Body of pancreas (tissue), 4 donors: ENCODE results near the gene ATXN1. TPM values are rescaled to one million over a fixed set of nuclear protein-coding genes. Genes with fewer than 3 reads are reported as not detected.

Experiments used
- ATAC-seq: fragments of 150-250 bp; one replicate; pipeline ENCODE4 v1.9.1; 2016
- DNase-seq, 4 donors: peaks; one replicate each; pipeline ENCODE4 v3.0.0-alpha.2; 2019
- H3K27ac ChIP-seq, 4 donors: fragments of 200-600 bp; sonication (generic); 1 replicate in 3 of 4; 2 replicates in 1 of 4; pipeline versions ENCODE4 v1.5.1 to v1.6.1; 2016 to 2019; ENCODE audit warnings: mild to moderate bottlenecking in 1 of 4, mixed read lengths in 1 of 4, moderate library complexity in 1 of 4
- H3K27me3 ChIP-seq, 2 donors: fragments of 200-600 bp; sonication (generic); one replicate each; pipeline ENCODE4 v1.6.0; 2016; ENCODE audit warnings: mild to moderate bottlenecking in 1 of 2
- H3K36me3 ChIP-seq, 2 donors: fragments of 200-600 bp; sonication (generic); replicated peaks in 1 of 2; 2 replicates each; pipeline ENCODE4 v1.5.1; 2016; ENCODE audit warnings: low read depth in 2 of 2; ENCODE audit not compliant: insufficient read depth in 1 of 2
- H3K4me1 ChIP-seq: fragments of 200-600 bp; sonication (generic); one replicate; pipeline ENCODE4 v1.6.0; 2016
- H3K4me3 ChIP-seq, 2 donors: fragments of 200-600 bp; sonication (generic); 1 replicate in 1 of 2; 2 replicates in 1 of 2; pipeline ENCODE4 v1.5.1; 2016 to 2019
- H3K9me3 ChIP-seq, 3 donors: fragments of 200-600 bp; sonication (generic); 1 replicate in 2 of 3; 2 replicates in 1 of 3; pipeline ENCODE4 v1.5.1; 2016
- CTCF ChIP-seq, 7 experiments: fragments of 450-650 bp in 4 of 7; fragments of 200-600 bp in 3 of 7; sonication (generic) in 3 of 7; IDR thresholded peaks; one replicate each; pipeline ENCODE4 v1.5.1; 2016 to 2019; ENCODE audit warnings: antibody characterized with exemption in 7 of 7
- POLR2A ChIP-seq, 3 donors: fragments of 450-650 bp; IDR thresholded peaks; one replicate each; pipeline ENCODE4 v1.6.1; 2016; ENCODE audit warnings: antibody characterized with exemption in 3 of 3, mild to moderate bottlenecking in 2 of 3
- whole genome bisulfite sequencing, 2 donors: methylation state at CpG; one replicate each; pipeline ENCODE4 v1.1.5; 2017; 5-methylcytosine and 5-hydroxymethylcytosine counted together
- intact Hi-C: fragments of 100-400 bp; cut with DNase I; formaldehyde crosslinking; loops from one replicate; pipeline ENCODE4 v1.15.1; 2023
- total RNA-seq, 2 donors: library from RNA; depleted of rRNA; stranded (reverse); fragments of >200 nt; gene quantifications; one replicate each; pipeline ENCODE4 v1.1.0, GENCODE V29; 2016

The ATXN1 gene
- total RNA-seq, 2 donors from 2014 or later: 24.6 to 24.7 TPM

GRCh38 chr6:16802071-16802470 lies 40.8 kb upstream of the ATXN1 start:
- no peak for TF ChIP-seq CTCF (IDR thresholded peaks at IDR 0.05)
- TF ChIP-seq POLR2A (IDR thresholded peaks at IDR 0.05): no peak
- intact Hi-C loops: no loop called here
- Histone ChIP-seq H3K4me3 (no peak overlapping the region), H3K36me3 (no peaks in the 10 kb centered on the region), H3K4me1 (no peaks in the 10 kb centered on the region), H3K9me3 (no peaks in the 10 kb centered on the region), H3K27me3 (no peaks in the 10 kb centered on the region), H3K27ac (no peak overlapping the region)
- no peak for ATAC-seq
- no peak for DNase-seq
- 61 to 66% methylated on average over 2 of the region's 2 CpGs for WGBS, 2 donors

- H3K27ac ChIP-seq: no peak overlapping the region
- intact Hi-C loops: no loop called here
- no peak overlapping the region for H3K4me3 ChIP-seq
- TF ChIP-seq CTCF (IDR thresholded peaks at IDR 0.05) (no peak), POLR2A (IDR thresholded peaks at IDR 0.05) (no peak)
- DNase-seq: no peak
- no peaks in the 10 kb centered on the region for H3K27me3 ChIP-seq
- WGBS, 2 donors: 60 to 68% methylated on average over 2 of the region's 2 CpGs
- no peaks in the 10 kb centered on the region for H3K9me3 ChIP-seq
- ATAC-seq: no peak
- H3K4me1 ChIP-seq: no peaks in the 10 kb centered on the region
- H3K36me3 ChIP-seq: no peaks in the 10 kb centered on the region
Measured at GRCh38 chr6:16800942-16801341, 39.7 kb upstream of the ATXN1 start.

- intact Hi-C loops: no loop called here
- no peak overlapping the region for H3K4me3 ChIP-seq
- H3K27ac ChIP-seq: no peak overlapping the region
- no peaks in the 10 kb centered on the region for H3K27me3 ChIP-seq
- TF ChIP-seq POLR2A (IDR thresholded peaks at IDR 0.05) (no peak), CTCF (IDR thresholded peaks at IDR 0.05) (no peak)
- no peak for ATAC-seq
- no peak for DNase-seq
- no peaks in the 10 kb centered on the region for H3K36me3 ChIP-seq
- 50 to 56% methylated on average over 3 of the region's 3 CpGs for WGBS, 2 donors
- H3K4me1 ChIP-seq: no peaks in the 10 kb centered on the region
- no peaks in the 10 kb centered on the region for H3K9me3 ChIP-seq
Measured at GRCh38 chr6:16800341-16800740, 39.1 kb upstream of the ATXN1 start.

- Histone ChIP-seq H3K27ac (no peak overlapping the region), H3K9me3 (no peaks in the 10 kb centered on the region), H3K4me1 (no peaks in the 10 kb centered on the region), H3K36me3 (no peaks in the 10 kb centered on the region), H3K4me3 (no peak overlapping the region), H3K27me3 (no peaks in the 10 kb centered on the region)
- ATAC-seq: no peak
- intact Hi-C loops: no loop called here
- 65 to 70% methylated on average over 8 of the region's 8 CpGs for WGBS, 2 donors
- TF ChIP-seq POLR2A (IDR thresholded peaks at IDR 0.05) (no peak), CTCF (IDR thresholded peaks at IDR 0.05) (no peak)
- DNase-seq: no peak
Measured at GRCh38 chr6:16799279-16800193, 38.3 kb upstream of the ATXN1 start.
